GM18498 (cell line): ENCODE measurements around the gene TAF11L14.

ENCODE experiments used
- ATAC-seq: cut with Tn5 transposase; IDR thresholded peaks from one replicate; pipeline ENCODE4 v1.9.1; 2021; ENCODE audit warnings: mild to moderate bottlenecking, moderate library complexity; ENCODE audit not compliant: unreplicated experiment

Gene TAF11L14

GRCh38 chr5:17678751-17679324 lies 44.6 kb downstream of the TAF11L14 start:
- ATAC-seq, result no peak

GRCh38 chr5:17679597-17680203 lies 45.4 kb downstream of the TAF11L14 start:
- ATAC-seq, result no peak

GRCh38 chr5:17680737-17681136 lies 46.5 kb downstream of the TAF11L14 start:
- ATAC-seq, result no peak
